ENCODE measurements around the gene PACSIN3. TPM values are rescaled to one million over a fixed set of nuclear protein-coding genes. Genes with fewer than 3 reads are reported as not detected.

PACSIN3 gene
- total RNA-seq, 1 donor: 12.7 TPM

DNA sequence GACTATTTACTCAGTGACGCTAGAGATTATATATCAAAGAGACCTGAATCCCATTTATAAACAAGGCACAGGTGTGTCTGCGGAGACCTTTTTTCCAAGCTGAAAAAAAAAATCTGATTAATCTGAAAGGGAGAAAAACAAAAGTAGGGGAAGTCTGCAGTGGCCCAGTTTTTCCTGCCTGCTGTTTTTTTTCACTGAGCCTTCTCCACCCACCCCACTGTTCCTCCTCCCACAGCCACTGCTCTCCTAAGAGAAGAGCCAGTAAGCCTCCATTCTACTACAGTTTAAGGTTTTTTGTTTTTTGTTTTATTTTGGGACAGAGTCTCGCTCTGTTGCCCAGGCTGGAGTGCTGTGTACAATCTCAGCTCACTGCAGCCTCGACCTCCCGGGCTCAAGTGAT lies 28.0 kb downstream of the PACSIN3 start:
- no peaks in the 10 kb centered on the region for H3K9me3 ChIP-seq (ENCODE audit: low read depth, low read length)
- peaks cover 2% of the 10 kb centered on the region for H3K36me3 ChIP-seq (ENCODE audit: insufficient read depth, low read length)
- peaks cover 23% of the 10 kb centered on the region for H4K20me1 ChIP-seq (ENCODE audit: insufficient read depth, low read length)
- no peak overlapping the region for H3K4me3 ChIP-seq (ENCODE audit: insufficient read depth, low read length)
- no peak for DNase-seq (ENCODE audit: insufficient read length, low spot score, missing footprints)
- no peak overlapping the region for H3K4me2 ChIP-seq (ENCODE audit: insufficient read depth, low read length)
- no peak overlapping the region for H2AFZ ChIP-seq (ENCODE audit: low read length)
- H3K27ac ChIP-seq (ENCODE audit: low read depth, low read length): no peak overlapping the region
- no peak for TF ChIP-seq CTCF (IDR thresholded peaks at IDR 0.05; ENCODE audit: extremely low read depth, low read depth, low read length)
- H3K79me2 ChIP-seq (ENCODE audit: insufficient read depth, low read length): no peaks in the 10 kb centered on the region
- no peaks in the 10 kb centered on the region for H3K27me3 ChIP-seq (ENCODE audit: insufficient read depth, low read length)
- H3K4me1 ChIP-seq (ENCODE audit: insufficient read depth, low read length): peaks cover 14% of the 10 kb centered on the region

DNA sequence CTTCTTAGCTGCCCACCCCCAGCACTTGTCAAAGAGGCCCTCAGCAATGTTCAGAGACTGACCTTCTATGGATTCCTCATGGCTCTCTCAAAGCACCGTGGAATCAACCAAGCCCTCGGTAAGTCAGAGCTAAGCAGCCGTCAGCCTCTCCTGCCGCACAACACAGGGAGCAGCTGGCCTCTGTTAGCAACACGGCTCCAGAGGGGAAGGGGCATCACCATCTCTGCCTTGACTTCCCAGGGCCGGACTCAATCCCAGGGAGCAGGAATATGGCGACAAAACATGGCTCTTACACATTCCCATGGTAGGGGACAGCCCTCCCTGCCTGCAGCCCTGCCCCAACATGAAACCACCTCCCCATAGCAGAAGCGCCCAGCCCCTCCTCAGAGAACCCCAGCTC lies 28.4 kb downstream of the PACSIN3 start:
- no peak for TF ChIP-seq CTCF (IDR thresholded peaks at IDR 0.05; ENCODE audit: extremely low read depth, low read depth, low read length)
- H3K27ac ChIP-seq (ENCODE audit: low read depth, low read length): no peak overlapping the region
- H3K36me3 ChIP-seq (ENCODE audit: insufficient read depth, low read length): peaks cover 2% of the 10 kb centered on the region
- H3K9me3 ChIP-seq (ENCODE audit: low read depth, low read length): no peaks in the 10 kb centered on the region
- H3K27me3 ChIP-seq (ENCODE audit: insufficient read depth, low read length): no peaks in the 10 kb centered on the region
- no peak overlapping the region for H3K4me2 ChIP-seq (ENCODE audit: insufficient read depth, low read length)
- no peaks in the 10 kb centered on the region for H3K79me2 ChIP-seq (ENCODE audit: insufficient read depth, low read length)
- no peak overlapping the region for H2AFZ ChIP-seq (ENCODE audit: low read length)
- peaks cover 24% of the 10 kb centered on the region for H4K20me1 ChIP-seq (ENCODE audit: insufficient read depth, low read length)
- no peak overlapping the region for H3K4me3 ChIP-seq (ENCODE audit: insufficient read depth, low read length)
- no peak for DNase-seq (ENCODE audit: insufficient read length, low spot score, missing footprints)
- H3K4me1 ChIP-seq (ENCODE audit: insufficient read depth, low read length): peaks cover 18% of the 10 kb centered on the region

DNA sequence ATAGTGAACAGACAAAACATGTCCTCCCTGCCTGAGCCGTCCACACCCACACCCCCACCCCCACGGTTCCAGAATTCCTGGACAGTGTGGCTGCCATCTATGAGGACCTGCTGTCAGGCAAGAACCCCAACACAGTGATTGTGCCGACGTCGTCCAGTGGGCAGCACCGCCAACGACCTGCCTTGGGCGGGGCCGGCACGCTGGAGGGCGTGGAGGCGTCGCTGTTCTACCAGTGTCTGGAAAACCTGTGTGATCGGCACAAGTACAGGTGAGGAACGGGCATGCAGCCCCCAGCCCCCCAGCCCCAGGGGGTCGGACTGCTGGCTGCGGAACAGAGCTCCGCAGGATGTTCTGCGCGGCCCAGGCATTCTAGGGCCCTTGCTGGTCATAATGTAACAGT lies 29.3 kb downstream of the PACSIN3 start:
- Histone ChIP-seq H3K27ac (ENCODE audit: low read depth, low read length) (no peak overlapping the region), H3K4me3 (ENCODE audit: insufficient read depth, low read length) (no peak overlapping the region), H3K4me2 (ENCODE audit: insufficient read depth, low read length) (no peak overlapping the region), H3K27me3 (ENCODE audit: insufficient read depth, low read length) (no peaks in the 10 kb centered on the region), H2AFZ (ENCODE audit: low read length) (no peak overlapping the region), H3K79me2 (ENCODE audit: insufficient read depth, low read length) (no peaks in the 10 kb centered on the region), H3K36me3 (ENCODE audit: insufficient read depth, low read length) (peaks cover 2% of the 10 kb centered on the region), H4K20me1 (ENCODE audit: insufficient read depth, low read length) (peaks cover 21% of the 10 kb centered on the region), H3K4me1 (ENCODE audit: insufficient read depth, low read length) (peaks cover 16% of the 10 kb centered on the region), H3K9me3 (ENCODE audit: low read depth, low read length) (no peaks in the 10 kb centered on the region)
- TF ChIP-seq CTCF (IDR thresholded peaks at IDR 0.05; ENCODE audit: extremely low read depth, low read depth, low read length): no peak
- no peak for DNase-seq (ENCODE audit: insufficient read length, low spot score, missing footprints)

GRCh38 chr11:47156333-47156732 lies 29.9 kb downstream of the PACSIN3 start:
- no peak for DNase-seq (ENCODE audit: insufficient read length, low spot score, missing footprints)
- no peak for TF ChIP-seq CTCF (IDR thresholded peaks at IDR 0.05; ENCODE audit: extremely low read depth, low read depth, low read length)

More at GRCh38 chr11:47156333-47156732, 29.9 kb downstream of the PACSIN3 start:
- H3K79me2 ChIP-seq (ENCODE audit: insufficient read depth, low read length): no peaks in the 10 kb centered on the region
- H3K4me2 ChIP-seq (ENCODE audit: insufficient read depth, low read length): no peak overlapping the region
- peaks cover 13% of the 10 kb centered on the region for H3K4me1 ChIP-seq (ENCODE audit: insufficient read depth, low read length)
- H3K4me3 ChIP-seq (ENCODE audit: insufficient read depth, low read length): no peak overlapping the region
- no peaks in the 10 kb centered on the region for H3K27me3 ChIP-seq (ENCODE audit: insufficient read depth, low read length)
- no peaks in the 10 kb centered on the region for H3K9me3 ChIP-seq (ENCODE audit: low read depth, low read length)
- no peak overlapping the region for H3K27ac ChIP-seq (ENCODE audit: low read depth, low read length)
- no peak overlapping the region for H2AFZ ChIP-seq (ENCODE audit: low read length)
- H3K36me3 ChIP-seq (ENCODE audit: insufficient read depth, low read length): peaks cover 2% of the 10 kb centered on the region
- peaks cover 15% of the 10 kb centered on the region for H4K20me1 ChIP-seq (ENCODE audit: insufficient read depth, low read length)
